OCI-LY3 (cell line): ENCODE data around the gene DSG2.

Experiments
- H2AFZ ChIP-seq: fragments of 200-600, 300-600 bp; shearing (Covaris generic); 2 replicates; pipeline ENCODE4 v1.6.0; 2014; ENCODE audit warnings: antibody characterized with exemption, low read depth, low read length
- H3K27ac ChIP-seq: fragments of 200-600, 300-600 bp; sonication (generic); 2 replicates; pipeline ENCODE4 v1.5.1; 2014; ENCODE audit warnings: mild to moderate bottlenecking, low read length, moderate library complexity, mixed read lengths
- H3K27me3 ChIP-seq: fragments of 200-600, 300-600 bp; sonication (generic); 2 replicates; pipeline ENCODE4 v1.6.1; 2014; ENCODE audit warnings: low read depth, low read length, mixed read lengths
- H3K36me3 ChIP-seq: fragments of 200-600, 300-600 bp; sonication (generic); replicated peaks from 2 replicates; pipeline ENCODE3; 2014; ENCODE audit warnings: low read depth, low read length, mixed read lengths
- H3K4me1 ChIP-seq: fragments of 300-600, 200-600 bp; sonication (generic); 2 replicates; pipeline ENCODE4 v1.6.1; 2014; ENCODE audit warnings: low read length, mixed read lengths
- H3K4me2 ChIP-seq: fragments of 200-600, 300-600 bp; sonication (generic); 2 replicates; pipeline ENCODE4 v1.6.1; 2014; ENCODE audit warnings: low read length, mixed read lengths
- H3K4me3 ChIP-seq: fragments of 300-600, 200-600 bp; sonication (generic); 2 replicates; pipeline ENCODE4 v1.5.1; 2014; ENCODE audit warnings: antibody characterized with exemption, mild to moderate bottlenecking, low read length, moderate library complexity
- H3K79me2 ChIP-seq: fragments of 300-600, 200-600 bp; shearing (Covaris generic); 2 replicates; pipeline ENCODE4 v1.6.1; 2014; ENCODE audit warnings: mild to moderate bottlenecking, low read length, mixed read lengths
- H3K9ac ChIP-seq: fragments of 300-600, 200-600 bp; shearing (Covaris generic); 2 replicates; pipeline ENCODE4 v1.6.0; 2014; ENCODE audit warnings: mild to moderate bottlenecking, low read length, moderate library complexity
- H3K9me3 ChIP-seq: fragments of 200-600, 300-600 bp; shearing (Covaris generic); 2 replicates; pipeline ENCODE4 v1.6.1; 2014; ENCODE audit warnings: low read length, mixed read lengths; ENCODE audit not compliant: insufficient read depth
- H4K20me1 ChIP-seq: fragments of 200-600, 300-600 bp; sonication (generic); 2 replicates; pipeline ENCODE4 v1.6.1; 2016; ENCODE audit warnings: low read length, mixed read lengths; ENCODE audit not compliant: insufficient read depth
- CTCF ChIP-seq: fragments of 200-600, 300-600 bp; sonication (generic); IDR thresholded peaks from 2 replicates; pipeline ENCODE4 v1.5.1; 2014; ENCODE audit warnings: antibody characterized with exemption, low read length, low read depth
- EZH2phosphoT487 ChIP-seq: fragments of 200-600 bp; shearing (Covaris generic); IDR thresholded peaks from 2 replicates; pipeline ENCODE4 v1.6.1; 2018; ENCODE audit warnings: antibody characterized with exemption, mixed run types, low read depth

DSG2 gene

GRCh38 chr18:31513189-31513935, 15.4 kb downstream of the DSG2 start:
- TF ChIP-seq CTCF (no peak), EZH2phosphoT487 (no peak)
- no peak overlapping the region for H3K4me2 ChIP-seq
- no peak overlapping the region for H3K4me3 ChIP-seq
- no peaks in the 10 kb centered on the region for H3K36me3 ChIP-seq
- H3K9me3 ChIP-seq = no peaks in the 10 kb centered on the region
- no peak overlapping the region for H3K9ac ChIP-seq
- H4K20me1 ChIP-seq = no peaks in the 10 kb centered on the region
- no peak overlapping the region for H3K27ac ChIP-seq
- H3K27me3 ChIP-seq = no peaks in the 10 kb centered on the region
- H3K4me1 ChIP-seq = peaks cover 9% of the 10 kb centered on the region
- no peak overlapping the region for H2AFZ ChIP-seq
- no peaks in the 10 kb centered on the region for H3K79me2 ChIP-seq

- Histone ChIP-seq H3K79me2 (no peaks in the 10 kb centered on the region), H3K4me1 (no peaks in the 10 kb centered on the region)
Measured at GRCh38 chr18:31516437-31516836, 18.5 kb downstream of the DSG2 start.

GRCh38 chr18:31526374-31526773, 28.4 kb downstream of the DSG2 start:
- Histone ChIP-seq H3K9me3 (no peaks in the 10 kb centered on the region), H3K36me3 (no peaks in the 10 kb centered on the region), H4K20me1 (no peaks in the 10 kb centered on the region), H3K4me1 (no peaks in the 10 kb centered on the region), H3K4me3 (no peak overlapping the region), H3K79me2 (no peaks in the 10 kb centered on the region), H2AFZ (no peak overlapping the region), H3K27ac (no peak overlapping the region), H3K4me2 (no peak overlapping the region), H3K27me3 (no peaks in the 10 kb centered on the region), H3K9ac (no peak overlapping the region)
- TF ChIP-seq EZH2phosphoT487 (no peak), CTCF (no peak)

More at GRCh38 chr18:31516437-31516836, 18.5 kb downstream of the DSG2 start:
- H3K4me3 ChIP-seq = no peak overlapping the region
- H2AFZ ChIP-seq = no peak overlapping the region
- H3K36me3 ChIP-seq = no peaks in the 10 kb centered on the region
- no peaks in the 10 kb centered on the region for H3K27me3 ChIP-seq
- H3K4me2 ChIP-seq = no peak overlapping the region
- H3K27ac ChIP-seq = no peak overlapping the region
- TF ChIP-seq EZH2phosphoT487 = no peak
- no peaks in the 10 kb centered on the region for H4K20me1 ChIP-seq
- no peak overlapping the region for H3K9ac ChIP-seq
- H3K9me3 ChIP-seq = no peaks in the 10 kb centered on the region

GRCh38 chr18:31533236-31533635, 35.3 kb downstream of the DSG2 start:
- no peak overlapping the region for H3K4me3 ChIP-seq

More at GRCh38 chr18:31533236-31533635, 35.3 kb downstream of the DSG2 start:
- Histone ChIP-seq H3K79me2 (no peaks in the 10 kb centered on the region), H2AFZ (no peak overlapping the region), H3K9ac (no peak overlapping the region), H3K4me1 (no peaks in the 10 kb centered on the region), H3K27ac (no peak overlapping the region), H3K27me3 (no peaks in the 10 kb centered on the region), H3K4me2 (no peak overlapping the region), H3K9me3 (no peaks in the 10 kb centered on the region), H3K36me3 (no peaks in the 10 kb centered on the region), H4K20me1 (no peaks in the 10 kb centered on the region)
- no peak for TF ChIP-seq EZH2phosphoT487
- no peak for TF ChIP-seq CTCF
